GM19455 (cell line): Measurements from ENCODE around the gene AP4M1.

Experiments used
- ATAC-seq: cut with Tn5 transposase; IDR thresholded peaks from one replicate; pipeline ENCODE4 v1.9.1; 2021; ENCODE audit not compliant: unreplicated experiment

The AP4M1 gene

GRCh38 chr7:100107125-100107737 is 5.8 kb downstream of the AP4M1 start:
- ATAC-seq = no peak

- no peak for ATAC-seq
Measured at GRCh38 chr7:100107890-100108289, 6.4 kb downstream of the AP4M1 start.

- no peak for ATAC-seq
Measured at GRCh38 chr7:100109521-100110163, 8.2 kb downstream of the AP4M1 start.

GRCh38 chr7:100111156-100111555 is 9.7 kb downstream of the AP4M1 start:
- ATAC-seq = no peak

GRCh38 chr7:100111914-100112313 is 10.5 kb downstream of the AP4M1 start:
- no peak for ATAC-seq

- no peak for ATAC-seq
Measured at GRCh38 chr7:100115026-100115425, 13.6 kb downstream of the AP4M1 start.

GRCh38 chr7:100118388-100119071 is 17.1 kb downstream of the AP4M1 start:
- no peak for ATAC-seq

- peak; percentile 64 for ATAC-seq
Measured at GRCh38 chr7:100119072-100119969, 17.9 kb downstream of the AP4M1 start, which contains the start of the genes CNPY4 and TAF6. TSS of gene CNPY4 (plus strand) at chr7:100119634. CDS start at chr7:100119745, 111 bp downstream. TSS of gene TAF6 (minus strand) at chr7:100119358. CDS start at chr7:100114209, 5,149 bp downstream.

- ATAC-seq = peak; percentile 41
Measured at GRCh38 chr7:100119970-100120732, 18.7 kb downstream of the AP4M1 start.

- ATAC-seq = no peak
Measured at GRCh38 chr7:100120733-100121036, 19.2 kb downstream of the AP4M1 start.

GRCh38 chr7:100122067-100122466 is 20.6 kb downstream of the AP4M1 start:
- ATAC-seq = no peak

GRCh38 chr7:100122568-100122967 is 21.1 kb downstream of the AP4M1 start:
- ATAC-seq = no peak

- ATAC-seq = no peak
Measured at GRCh38 chr7:100124301-100125230, 23.1 kb downstream of the AP4M1 start.

- peak; percentile 26 for ATAC-seq
Measured at GRCh38 chr7:100126239-100126930, 24.9 kb downstream of the AP4M1 start.

- peak; percentile 72 for ATAC-seq
Measured at GRCh38 chr7:100126931-100127865, 25.8 kb downstream of the AP4M1 start, which contains the start of gene MBLAC1. TSS of gene MBLAC1 (plus strand) at chr7:100126967. CDS start at chr7:100127396, 429 bp downstream.

- ATAC-seq = no peak
Measured at GRCh38 chr7:100127866-100128636, 26.6 kb downstream of the AP4M1 start.

- no peak for ATAC-seq
Measured at GRCh38 chr7:100128637-100128963, 27.2 kb downstream of the AP4M1 start.
